ENCODE results near the gene FAM3D. TPM values are rescaled to one million over a fixed set of nuclear protein-coding genes. Genes with fewer than 3 reads are reported as not detected.
"Not testable (repeated sequence)": the region's sequence is repeated elsewhere in the genome, so short reads cannot be mapped to it uniquely, and the experiment has no call there.

FAM3D gene
- not detected in 2 replicates for total RNA-seq

- no peaks in the 10 kb centered on the region for H3K4me1 Mint-ChIP-seq (ENCODE audit: low read depth)
- no peaks in the 10 kb centered on the region for H3K36me3 Mint-ChIP-seq (ENCODE audit: low read depth)
- H3K27me3 Mint-ChIP-seq (ENCODE audit: insufficient read depth), result no peaks in the 10 kb centered on the region
- H3K4me3 Mint-ChIP-seq, result no peak within 1 kb of the TSS
- no peaks in the 10 kb centered on the region for H3K9me3 Mint-ChIP-seq
- H3K27ac Mint-ChIP-seq, result no peak within 1 kb of the TSS
- intact Hi-C loops (cut with micrococcal nuclease), result no loop called here
- no peak for DNase-seq (ENCODE audit: low spot score)
Observed at GRCh38 chr3:58666683-58667082, at the start of gene FAM3D. TSS of gene FAM3D (minus strand) at chr3:58666774. CDS start at chr3:58655563, 11,211 bp downstream.

GRCh38 chr3:58713715-58714401 is 47.3 kb upstream of the FAM3D start:
- Mint-ChIP-seq H3K27ac (no peak overlapping the region), H3K4me3 (no peak overlapping the region), H3K36me3 (ENCODE audit: low read depth) (no peaks in the 10 kb centered on the region), H3K9me3 (no peaks in the 10 kb centered on the region), H3K4me1 (ENCODE audit: low read depth) (no peaks in the 10 kb centered on the region), H3K27me3 (ENCODE audit: insufficient read depth) (no peaks in the 10 kb centered on the region)
- intact Hi-C loops (cut with micrococcal nuclease), result no loop called here
- DNase-seq (ENCODE audit: low spot score), result no peak

- Mint-ChIP-seq H3K27me3 (ENCODE audit: insufficient read depth) (no peaks in the 10 kb centered on the region), H3K36me3 (ENCODE audit: low read depth) (no peaks in the 10 kb centered on the region), H3K27ac (no peak overlapping the region), H3K9me3 (no peaks in the 10 kb centered on the region), H3K4me3 (no peak overlapping the region), H3K4me1 (ENCODE audit: low read depth) (no peaks in the 10 kb centered on the region)
- DNase-seq (ENCODE audit: low spot score), result no peak
- intact Hi-C loops (cut with micrococcal nuclease), result no loop called here
Observed at GRCh38 chr3:58711871-58712270, 45.3 kb upstream of the FAM3D start.

GRCh38 chr3:58708983-58709382 is 42.4 kb upstream of the FAM3D start:
- H3K9me3 Mint-ChIP-seq; DNase-seq (ENCODE audit: low spot score); H3K4me3 Mint-ChIP-seq; H3K27me3 Mint-ChIP-seq (ENCODE audit: insufficient read depth); H3K4me1 Mint-ChIP-seq (ENCODE audit: low read depth); intact Hi-C loops (cut with micrococcal nuclease); H3K27ac Mint-ChIP-seq; H3K36me3 Mint-ChIP-seq (ENCODE audit: low read depth): not testable (repeated sequence)

GRCh38 chr3:58708116-58708791 is 41.7 kb upstream of the FAM3D start:
- peaks cover 1% of the 10 kb centered on the region for H3K27me3 Mint-ChIP-seq (ENCODE audit: insufficient read depth)
- DNase-seq (ENCODE audit: low spot score), result no peak
- no peaks in the 10 kb centered on the region for H3K36me3 Mint-ChIP-seq (ENCODE audit: low read depth)
- intact Hi-C loops (cut with micrococcal nuclease), result no loop called here
- H3K27ac Mint-ChIP-seq, result no peak overlapping the region
- no peaks in the 10 kb centered on the region for H3K4me1 Mint-ChIP-seq (ENCODE audit: low read depth)
- no peak overlapping the region for H3K4me3 Mint-ChIP-seq
- H3K9me3 Mint-ChIP-seq, result no peaks in the 10 kb centered on the region

- Mint-ChIP-seq H3K9me3 (no peaks in the 10 kb centered on the region), H3K4me1 (ENCODE audit: low read depth) (no peaks in the 10 kb centered on the region), H3K4me3 (no peak overlapping the region), H3K27ac (no peak overlapping the region), H3K36me3 (ENCODE audit: low read depth) (no peaks in the 10 kb centered on the region), H3K27me3 (ENCODE audit: insufficient read depth) (peaks cover 1% of the 10 kb centered on the region)
- intact Hi-C loops (cut with micrococcal nuclease), result no loop called here
- DNase-seq (ENCODE audit: low spot score), result no peak
Observed at GRCh38 chr3:58707390-58707930, 40.9 kb upstream of the FAM3D start.

- H3K9me3 Mint-ChIP-seq, result no peaks in the 10 kb centered on the region
- DNase-seq (ENCODE audit: low spot score), result no peak
- intact Hi-C loops (cut with micrococcal nuclease), result no loop called here
Observed at GRCh38 chr3:58706395-58707167, 40.0 kb upstream of the FAM3D start.

GRCh38 chr3:58704745-58705144 is 38.2 kb upstream of the FAM3D start:
- Mint-ChIP-seq H3K27ac (no peak overlapping the region), H3K36me3 (ENCODE audit: low read depth) (no peaks in the 10 kb centered on the region)
- intact Hi-C loops (cut with micrococcal nuclease), result no loop called here

More at GRCh38 chr3:58706395-58707167, 40.0 kb upstream of the FAM3D start:
- Mint-ChIP-seq H3K27me3 (ENCODE audit: insufficient read depth) (peaks cover 5% of the 10 kb centered on the region), H3K4me3 (no peak overlapping the region), H3K36me3 (ENCODE audit: low read depth) (no peaks in the 10 kb centered on the region), H3K27ac (no peak overlapping the region), H3K4me1 (ENCODE audit: low read depth) (no peaks in the 10 kb centered on the region)

GRCh38 chr3:58704304-58704703 is 37.7 kb upstream of the FAM3D start:
- not testable (repeated sequence) for DNase-seq (ENCODE audit: low spot score); H3K4me3 Mint-ChIP-seq; H3K27me3 Mint-ChIP-seq (ENCODE audit: insufficient read depth)

More at GRCh38 chr3:58704745-58705144, 38.2 kb upstream of the FAM3D start:
- H3K9me3 Mint-ChIP-seq, result no peaks in the 10 kb centered on the region
- H3K4me3 Mint-ChIP-seq, result no peak overlapping the region
- no peak for DNase-seq (ENCODE audit: low spot score)
- H3K4me1 Mint-ChIP-seq (ENCODE audit: low read depth), result no peaks in the 10 kb centered on the region
- H3K27me3 Mint-ChIP-seq (ENCODE audit: insufficient read depth), result peaks cover 5% of the 10 kb centered on the region

GRCh38 chr3:58698246-58698645 is 31.7 kb upstream of the FAM3D start:
- no peak for DNase-seq (ENCODE audit: low spot score)
- no peak overlapping the region for H3K4me3 Mint-ChIP-seq
- H3K4me1 Mint-ChIP-seq (ENCODE audit: low read depth), result peaks cover 27% of the 10 kb centered on the region
- intact Hi-C loops (cut with micrococcal nuclease), result no loop called here
- peaks cover 1% of the 10 kb centered on the region for H3K36me3 Mint-ChIP-seq (ENCODE audit: low read depth)
- H3K27ac Mint-ChIP-seq, result no peak overlapping the region
- peaks cover 6% of the 10 kb centered on the region for H3K27me3 Mint-ChIP-seq (ENCODE audit: insufficient read depth)
- peaks cover 14% of the 10 kb centered on the region for H3K9me3 Mint-ChIP-seq

More at GRCh38 chr3:58704304-58704703, 37.7 kb upstream of the FAM3D start:
- intact Hi-C loops (cut with micrococcal nuclease); H3K27ac Mint-ChIP-seq; H3K4me1 Mint-ChIP-seq (ENCODE audit: low read depth); H3K9me3 Mint-ChIP-seq; H3K36me3 Mint-ChIP-seq (ENCODE audit: low read depth): not testable (repeated sequence)

GRCh38 chr3:58697561-58697960 is 31.0 kb upstream of the FAM3D start:
- Mint-ChIP-seq H3K36me3 (ENCODE audit: low read depth) (peaks cover 2% of the 10 kb centered on the region), H3K27me3 (ENCODE audit: insufficient read depth) (peaks cover 6% of the 10 kb centered on the region), H3K27ac (no peak overlapping the region), H3K4me3 (no peak overlapping the region), H3K4me1 (ENCODE audit: low read depth) (peaks cover 27% of the 10 kb centered on the region), H3K9me3 (peaks cover 16% of the 10 kb centered on the region)
- intact Hi-C loops (cut with micrococcal nuclease), result no loop called here
- no peak for DNase-seq (ENCODE audit: low spot score)

GRCh38 chr3:58696813-58697212 is 30.2 kb upstream of the FAM3D start:
- H3K27ac Mint-ChIP-seq; DNase-seq (ENCODE audit: low spot score); H3K36me3 Mint-ChIP-seq (ENCODE audit: low read depth); H3K4me3 Mint-ChIP-seq; H3K27me3 Mint-ChIP-seq (ENCODE audit: insufficient read depth); intact Hi-C loops (cut with micrococcal nuclease): not testable (repeated sequence)
- Mint-ChIP-seq H3K4me1 (ENCODE audit: low read depth) (peaks cover 27% of the 10 kb centered on the region), H3K9me3 (peaks cover 18% of the 10 kb centered on the region)

GRCh38 chr3:58696093-58696492 is 29.5 kb upstream of the FAM3D start:
- no peak for DNase-seq (ENCODE audit: low spot score)
- H3K27me3 Mint-ChIP-seq (ENCODE audit: insufficient read depth), result peaks cover 3% of the 10 kb centered on the region
- intact Hi-C loops (cut with micrococcal nuclease), result no loop called here
- H3K27ac Mint-ChIP-seq, result no peak overlapping the region
- no peak overlapping the region for H3K4me3 Mint-ChIP-seq
- peaks cover 27% of the 10 kb centered on the region for H3K4me1 Mint-ChIP-seq (ENCODE audit: low read depth)
- peaks cover 2% of the 10 kb centered on the region for H3K36me3 Mint-ChIP-seq (ENCODE audit: low read depth)
- H3K9me3 Mint-ChIP-seq, result peaks cover 26% of the 10 kb centered on the region
